Measurements from ENCODE around the gene BCL2L14. TPM values are rescaled to one million over a fixed set of nuclear protein-coding genes. Genes with fewer than 3 reads are reported as not detected.

Gene BCL2L14
- total and polyA plus RNA-seq, 2 experiments from 2014 or later = not detected

GRCh38 chr12:12081836-12082497, 11.2 kb downstream of the BCL2L14 start:
- no peaks in the 10 kb centered on the region for H3K36me3 ChIP-seq
- no peaks in the 10 kb centered on the region for H3K4me1 ChIP-seq (ENCODE audit: low read depth)
- no peak overlapping the region for H3K4me3 ChIP-seq
- peak; percentile 26 for TF ChIP-seq CTCF (IDR thresholded peaks at IDR 0.05; ENCODE audit: low read depth, low read length)
- no peaks in the 10 kb centered on the region for H3K9me3 ChIP-seq (ENCODE audit: low read depth)
- H3K27ac ChIP-seq = no peak overlapping the region
- H3K27me3 ChIP-seq = no peaks in the 10 kb centered on the region
- DNase-seq (ENCODE audit: low read depth in 1 of 2, low spot score in 1 of 2) = peak; percentile 13 to 65

DNA sequence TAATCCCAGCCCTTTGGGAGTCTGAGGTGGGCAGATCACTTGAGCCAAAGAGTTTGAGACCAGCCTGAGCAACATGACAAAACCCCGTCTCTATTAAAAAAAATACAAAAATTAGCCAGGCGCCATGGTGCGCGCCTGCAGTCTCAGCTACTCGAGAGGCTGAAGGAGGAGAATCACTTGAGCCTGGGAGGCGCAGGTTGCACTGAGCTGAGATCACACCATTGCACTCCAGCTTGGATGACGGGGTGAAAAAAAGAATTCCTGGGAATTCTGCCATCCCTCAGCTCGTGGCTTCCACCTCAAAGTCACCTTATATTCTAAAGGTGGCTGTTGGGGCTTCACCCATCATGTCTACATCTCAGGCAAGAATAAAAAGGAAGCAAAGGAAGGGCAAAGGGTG, 12.9 kb downstream of the BCL2L14 start:
- no peak for DNase-seq (ENCODE audit: low read depth in 1 of 2, low spot score in 1 of 2)
- Histone ChIP-seq H3K4me3 (no peak overlapping the region), H3K36me3 (no peaks in the 10 kb centered on the region), H3K27me3 (no peaks in the 10 kb centered on the region), H3K4me1 (ENCODE audit: low read depth) (no peaks in the 10 kb centered on the region), H3K9me3 (ENCODE audit: low read depth) (no peaks in the 10 kb centered on the region), H3K27ac (no peak overlapping the region)
- TF ChIP-seq CTCF (IDR thresholded peaks at IDR 0.05; ENCODE audit: low read depth, low read length) = no peak

DNA sequence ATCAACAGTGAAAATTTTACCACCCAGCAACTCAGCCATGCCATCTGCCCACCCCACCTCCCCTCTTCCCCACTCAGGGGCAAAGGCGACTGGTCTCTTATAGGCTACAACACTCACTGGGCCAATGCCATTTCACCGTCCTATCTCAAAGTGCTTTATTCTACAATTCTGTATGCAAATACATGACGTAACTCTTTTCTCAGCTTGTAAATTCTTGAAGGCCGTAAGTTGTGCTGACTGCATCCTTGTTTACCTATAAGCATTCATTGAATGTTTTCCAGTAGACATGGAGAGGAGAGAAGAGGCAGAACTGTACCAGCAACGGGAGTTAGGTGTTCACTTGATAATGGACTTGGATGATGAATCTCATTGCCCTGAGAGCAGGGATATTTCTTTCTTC, 15.6 kb downstream of the BCL2L14 start:
- H3K4me3 ChIP-seq = no peak overlapping the region
- DNase-seq (ENCODE audit: low read depth in 1 of 2, low spot score in 1 of 2) = no peak
- H3K36me3 ChIP-seq = no peaks in the 10 kb centered on the region
- no peaks in the 10 kb centered on the region for H3K27me3 ChIP-seq
- TF ChIP-seq CTCF (IDR thresholded peaks at IDR 0.05; ENCODE audit: low read depth, low read length) = no peak
- H3K27ac ChIP-seq = no peak overlapping the region
- H3K4me1 ChIP-seq (ENCODE audit: low read depth) = no peaks in the 10 kb centered on the region
- no peaks in the 10 kb centered on the region for H3K9me3 ChIP-seq (ENCODE audit: low read depth)

DNA sequence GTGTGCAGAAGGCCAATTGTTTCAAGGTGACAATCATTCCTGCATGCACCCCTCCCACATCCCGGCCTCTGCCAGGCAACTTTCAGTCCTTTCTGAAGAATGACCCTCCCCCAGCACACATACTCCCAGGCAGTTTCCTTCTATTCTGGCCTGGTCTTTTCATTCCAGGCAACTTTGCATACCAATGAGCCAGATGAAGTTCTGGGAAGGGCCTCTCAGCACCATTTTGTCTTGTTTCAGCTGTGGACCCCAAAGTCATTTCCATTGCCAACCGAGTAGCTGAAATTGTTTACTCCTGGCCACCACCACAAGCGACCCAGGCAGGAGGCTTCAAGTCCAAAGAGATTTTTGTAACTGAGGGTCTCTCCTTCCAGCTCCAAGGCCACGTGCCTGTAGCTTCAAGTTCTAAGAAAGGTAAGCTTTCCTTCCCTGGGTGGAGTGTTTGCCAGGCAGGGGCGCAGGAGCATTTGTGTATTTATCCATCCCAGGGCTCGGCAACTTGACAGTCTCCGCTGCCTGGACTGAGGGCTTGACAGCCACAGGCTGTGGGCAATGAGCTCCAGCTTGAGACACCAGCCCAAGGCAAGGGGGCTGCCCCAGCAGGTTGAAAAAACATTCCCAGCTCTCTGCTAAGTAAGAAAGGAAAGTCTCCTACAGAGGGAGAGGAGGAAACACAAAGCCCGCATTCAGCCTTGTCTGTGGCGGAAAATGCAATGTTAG, 16.4 kb downstream of the BCL2L14 start:
- H3K27ac ChIP-seq = no peak overlapping the region
- no peaks in the 10 kb centered on the region for H3K4me1 ChIP-seq (ENCODE audit: low read depth)
- DNase-seq (ENCODE audit: low read depth in 1 of 2, low spot score in 1 of 2) = no peak
- H3K27me3 ChIP-seq = peaks cover 4% of the 10 kb centered on the region
- no peak for TF ChIP-seq CTCF (IDR thresholded peaks at IDR 0.05; ENCODE audit: low read depth, low read length)
- no peaks in the 10 kb centered on the region for H3K36me3 ChIP-seq
- H3K9me3 ChIP-seq (ENCODE audit: low read depth) = no peaks in the 10 kb centered on the region
- no peak overlapping the region for H3K4me3 ChIP-seq

GRCh38 chr12:12087693-12088034, 16.9 kb downstream of the BCL2L14 start:
- H3K27ac ChIP-seq = no peak overlapping the region
- H3K4me1 ChIP-seq (ENCODE audit: low read depth) = no peaks in the 10 kb centered on the region
- H3K36me3 ChIP-seq = no peaks in the 10 kb centered on the region
- H3K27me3 ChIP-seq = peaks cover 5% of the 10 kb centered on the region
- H3K9me3 ChIP-seq (ENCODE audit: low read depth) = no peaks in the 10 kb centered on the region
- no peak for DNase-seq (ENCODE audit: low read depth in 1 of 2, low spot score in 1 of 2)
- no peak for TF ChIP-seq CTCF (IDR thresholded peaks at IDR 0.05; ENCODE audit: low read depth, low read length)
- no peak overlapping the region for H3K4me3 ChIP-seq
